Activated T-helper 1 cell treated with anti-CD3 and anti-CD28 coated beads, Interleukin-12 subunit alpha, Interleukin-12 subunit beta, Interleukin-2, Interleukin-4 antibody, amounts not matched to agents 30 ng/mL and 10 ng/mL and 1 ng/mL, durations not matched to agents 14 hours and 24 hours and 36 hours (primary cell): ENCODE measurements around the gene IRAK1BP1. TPM values are rescaled to one million over a fixed set of nuclear protein-coding genes. Genes with fewer than 3 reads are reported as not detected.

Experiments used
- DNase-seq: peaks from one replicate; pipeline ENCODE4 v3.0.0; 2021; ENCODE audit warnings: low spot score
- H3K27ac Mint-ChIP-seq: one replicate; pipeline ENCODE4 v1.8.0; 2021; ENCODE audit warnings: mild to moderate bottlenecking, mixed read lengths
- H3K27me3 Mint-ChIP-seq: one replicate; pipeline ENCODE4 v1.8.0; 2022; ENCODE audit warnings: mild to moderate bottlenecking, moderate library complexity, mixed read lengths; ENCODE audit not compliant: insufficient read depth
- H3K36me3 Mint-ChIP-seq: one replicate; pipeline ENCODE4 v1.8.0; 2021; ENCODE audit warnings: low read depth, mixed read lengths
- H3K4me1 Mint-ChIP-seq: one replicate; pipeline ENCODE4 v1.8.0; 2021; ENCODE audit warnings: low read depth, mixed read lengths
- H3K4me3 Mint-ChIP-seq: one replicate; pipeline ENCODE4 v1.8.0; 2021; ENCODE audit warnings: mild to moderate bottlenecking, moderate library complexity, mixed read lengths
- H3K9me3 Mint-ChIP-seq: one replicate; pipeline ENCODE4 v1.8.0; 2021; ENCODE audit warnings: mixed read lengths
- intact Hi-C: fragments of 100-400 bp; cut with micrococcal nuclease; formaldehyde crosslinking; loops from one replicate; pipeline ENCODE4 v1.15.1; 2024
- total RNA-seq: library from RNA; stranded (reverse); gene quantifications from 2 replicates; pipeline ENCODE4 v1.2.3, GENCODE V29; 2022

The IRAK1BP1 gene
- 3.0 TPM in 2 replicates for total RNA-seq

GRCh38 chr6:78867370-78868040 lies at the start of gene IRAK1BP1:
TSS of gene IRAK1BP1 (plus strand) at chr6:78867551. CDS start at chr6:78867577, 26 bp downstream.
- peak; percentile 79 for DNase-seq
- H3K4me1 Mint-ChIP-seq: peaks cover 21% of the 10 kb centered on the region
- peak within 1 kb of the TSS; percentile 97 for H3K4me3 Mint-ChIP-seq
- intact Hi-C loops: loop anchor here (1.0 to 10.0 kb wide), 6 partner anchors 211 to 1239 kb away; partner anchors contain the start of genes BCKDHB, HMGN3, LCA5 and PHIP
- H3K27ac Mint-ChIP-seq: peak within 1 kb of the TSS; percentile 95
- H3K36me3 Mint-ChIP-seq: peaks cover 4% of the 10 kb centered on the region
- no peaks in the 10 kb centered on the region for H3K9me3 Mint-ChIP-seq
- H3K27me3 Mint-ChIP-seq: peaks cover 2% of the 10 kb centered on the region

- Mint-ChIP-seq H3K4me3 (no peak overlapping the region), H3K27me3 (peaks cover 2% of the 10 kb centered on the region)
These were observed 43.3 kb upstream of the IRAK1BP1 start for GRCh38 chr6:78824045-78824444.

GRCh38 chr6:78829407-78829806 lies 37.9 kb upstream of the IRAK1BP1 start:
- H3K27me3 Mint-ChIP-seq: no peaks in the 10 kb centered on the region
- no peaks in the 10 kb centered on the region for H3K4me1 Mint-ChIP-seq
- intact Hi-C loops: no loop called here
- no peak for DNase-seq
- H3K36me3 Mint-ChIP-seq: no peaks in the 10 kb centered on the region
- H3K4me3 Mint-ChIP-seq: no peak overlapping the region
- H3K27ac Mint-ChIP-seq: no peak overlapping the region
- H3K9me3 Mint-ChIP-seq: no peaks in the 10 kb centered on the region

More at GRCh38 chr6:78824045-78824444, 43.3 kb upstream of the IRAK1BP1 start:
- H3K4me1 Mint-ChIP-seq: no peaks in the 10 kb centered on the region
- no peak for DNase-seq
- no peaks in the 10 kb centered on the region for H3K9me3 Mint-ChIP-seq
- H3K27ac Mint-ChIP-seq: no peak overlapping the region
- intact Hi-C loops: no loop called here
- no peaks in the 10 kb centered on the region for H3K36me3 Mint-ChIP-seq

GRCh38 chr6:78830805-78831204 lies 36.5 kb upstream of the IRAK1BP1 start:
- H3K27me3 Mint-ChIP-seq: peaks cover 2% of the 10 kb centered on the region
- H3K27ac Mint-ChIP-seq: no peak overlapping the region
- DNase-seq: no peak
- no peaks in the 10 kb centered on the region for H3K4me1 Mint-ChIP-seq
- H3K9me3 Mint-ChIP-seq: no peaks in the 10 kb centered on the region
- no peak overlapping the region for H3K4me3 Mint-ChIP-seq
- H3K36me3 Mint-ChIP-seq: no peaks in the 10 kb centered on the region
- intact Hi-C loops: no loop called here

- H3K27ac Mint-ChIP-seq: no peak overlapping the region
- no peaks in the 10 kb centered on the region for H3K9me3 Mint-ChIP-seq
- no peaks in the 10 kb centered on the region for H3K4me1 Mint-ChIP-seq
- intact Hi-C loops: no loop called here
- no peaks in the 10 kb centered on the region for H3K36me3 Mint-ChIP-seq
- no peak for DNase-seq
- H3K4me3 Mint-ChIP-seq: no peak overlapping the region
- H3K27me3 Mint-ChIP-seq: peaks cover 2% of the 10 kb centered on the region
These were observed 35.9 kb upstream of the IRAK1BP1 start for GRCh38 chr6:78831492-78831891.

- Mint-ChIP-seq H3K27me3 (peaks cover 2% of the 10 kb centered on the region), H3K4me3 (no peak overlapping the region), H3K4me1 (no peaks in the 10 kb centered on the region), H3K36me3 (no peaks in the 10 kb centered on the region), H3K9me3 (no peaks in the 10 kb centered on the region), H3K27ac (no peak overlapping the region)
- no peak for DNase-seq
- intact Hi-C loops: no loop called here
These were observed 35.1 kb upstream of the IRAK1BP1 start for GRCh38 chr6:78832091-78832808.

- Mint-ChIP-seq H3K27me3 (peaks cover 2% of the 10 kb centered on the region), H3K36me3 (no peaks in the 10 kb centered on the region), H3K27ac (no peak overlapping the region), H3K4me1 (no peaks in the 10 kb centered on the region), H3K9me3 (peaks cover 4% of the 10 kb centered on the region), H3K4me3 (no peak overlapping the region)
- DNase-seq: no peak
- intact Hi-C loops: no loop called here
These were observed 31.5 kb upstream of the IRAK1BP1 start for GRCh38 chr6:78835817-78836216.

- no peaks in the 10 kb centered on the region for H3K36me3 Mint-ChIP-seq
- no peak for DNase-seq
- H3K4me1 Mint-ChIP-seq: no peaks in the 10 kb centered on the region
- H3K27me3 Mint-ChIP-seq: peaks cover 2% of the 10 kb centered on the region
- no peak overlapping the region for H3K4me3 Mint-ChIP-seq
- no peak overlapping the region for H3K27ac Mint-ChIP-seq
- intact Hi-C loops: no loop called here
- peaks cover 4% of the 10 kb centered on the region for H3K9me3 Mint-ChIP-seq
These were observed 30.8 kb upstream of the IRAK1BP1 start for GRCh38 chr6:78836598-78836997.

- Mint-ChIP-seq H3K9me3 (peaks cover 4% of the 10 kb centered on the region), H3K4me3 (no peak overlapping the region), H3K27me3 (no peaks in the 10 kb centered on the region), H3K4me1 (no peaks in the 10 kb centered on the region), H3K36me3 (no peaks in the 10 kb centered on the region), H3K27ac (no peak overlapping the region)
- intact Hi-C loops: no loop called here
- no peak for DNase-seq
These were observed 26.2 kb upstream of the IRAK1BP1 start for GRCh38 chr6:78841111-78841510.

- no peaks in the 10 kb centered on the region for H3K36me3 Mint-ChIP-seq
- H3K4me3 Mint-ChIP-seq: no peak overlapping the region
- peaks cover 4% of the 10 kb centered on the region for H3K9me3 Mint-ChIP-seq
- DNase-seq: no peak
- no peaks in the 10 kb centered on the region for H3K27me3 Mint-ChIP-seq
- intact Hi-C loops: no loop called here
- H3K4me1 Mint-ChIP-seq: no peaks in the 10 kb centered on the region
- H3K27ac Mint-ChIP-seq: no peak overlapping the region
These were observed 24.4 kb upstream of the IRAK1BP1 start for GRCh38 chr6:78842953-78843352.

- no peaks in the 10 kb centered on the region for H3K27me3 Mint-ChIP-seq
- H3K4me1 Mint-ChIP-seq: no peaks in the 10 kb centered on the region
- no peaks in the 10 kb centered on the region for H3K36me3 Mint-ChIP-seq
- H3K27ac Mint-ChIP-seq: no peak overlapping the region
- peaks cover 1% of the 10 kb centered on the region for H3K9me3 Mint-ChIP-seq
- intact Hi-C loops: no loop called here
- no peak overlapping the region for H3K4me3 Mint-ChIP-seq
- no peak for DNase-seq
These were observed 22.5 kb upstream of the IRAK1BP1 start for GRCh38 chr6:78844899-78845298.

- no peak for DNase-seq
- no peaks in the 10 kb centered on the region for H3K27me3 Mint-ChIP-seq
- no peaks in the 10 kb centered on the region for H3K4me1 Mint-ChIP-seq
- no peaks in the 10 kb centered on the region for H3K9me3 Mint-ChIP-seq
- intact Hi-C loops: no loop called here
- no peaks in the 10 kb centered on the region for H3K36me3 Mint-ChIP-seq
- H3K4me3 Mint-ChIP-seq: no peak overlapping the region
- H3K27ac Mint-ChIP-seq: no peak overlapping the region
These were observed 21.8 kb upstream of the IRAK1BP1 start for GRCh38 chr6:78845567-78845966.

GRCh38 chr6:78850621-78851020 lies 16.7 kb upstream of the IRAK1BP1 start:
- no peak overlapping the region for H3K4me3 Mint-ChIP-seq
- intact Hi-C loops: no loop called here
- H3K9me3 Mint-ChIP-seq: no peaks in the 10 kb centered on the region
- no peaks in the 10 kb centered on the region for H3K4me1 Mint-ChIP-seq
- H3K36me3 Mint-ChIP-seq: no peaks in the 10 kb centered on the region
- no peaks in the 10 kb centered on the region for H3K27me3 Mint-ChIP-seq
- H3K27ac Mint-ChIP-seq: no peak overlapping the region
- DNase-seq: no peak
